ENCODE results near the gene MICAL3. TPM values are rescaled to one million over a fixed set of nuclear protein-coding genes. Genes with fewer than 3 reads are reported as not detected.
"Not testable (repeated sequence)": the region's sequence is repeated elsewhere in the genome, so short reads cannot be mapped to it uniquely, and the experiment has no call there.

The MICAL3 gene
- polyA plus RNA-seq, 1 donor, result 54.3 TPM

DNA sequence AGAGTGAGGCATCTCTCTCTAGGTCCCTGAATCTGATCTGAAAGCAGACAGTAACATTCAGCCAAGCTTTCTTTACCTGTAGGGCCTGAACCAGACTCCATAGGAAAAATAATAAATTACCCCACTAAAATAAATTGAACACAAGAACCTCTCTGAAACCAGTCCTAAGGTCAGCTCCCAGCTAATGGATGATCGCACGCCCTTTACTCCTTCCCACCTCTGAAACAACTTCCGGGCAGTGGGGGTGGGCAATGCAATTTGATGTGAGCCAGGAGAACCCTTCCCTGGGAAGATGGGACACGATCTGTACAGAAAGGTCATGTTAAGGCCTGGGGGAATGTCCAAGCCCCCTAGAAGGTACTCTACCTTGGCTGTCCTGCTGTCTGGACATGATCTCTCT lies 71.2 kb downstream of the MICAL3 start:
- no peak for DNase-seq

DNA sequence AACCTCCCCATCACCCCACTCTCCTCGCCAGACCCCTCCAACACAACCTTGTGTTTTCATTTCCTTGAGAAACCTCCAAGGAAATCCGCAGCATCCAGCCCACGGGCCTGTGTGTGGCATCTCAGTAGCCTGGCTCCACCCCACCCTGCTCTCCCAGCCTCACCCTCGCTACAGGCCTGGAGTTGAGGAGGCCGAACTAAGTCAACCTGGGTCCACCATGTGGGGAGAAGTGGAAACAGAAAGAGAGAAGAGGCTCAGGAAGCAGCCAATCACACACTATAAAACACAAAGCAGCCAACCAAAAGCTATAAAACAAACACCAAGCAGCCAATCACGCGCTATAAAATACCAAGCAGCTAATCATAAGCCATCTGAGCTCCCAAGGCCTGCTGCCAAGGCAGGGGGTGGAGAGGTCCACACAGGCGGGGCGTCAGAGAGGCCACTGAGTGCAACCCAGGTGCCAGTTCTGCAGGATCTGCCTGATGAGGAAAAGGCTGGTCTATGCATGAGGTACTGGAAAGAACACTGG lies 72.0 kb downstream of the MICAL3 start:
- DNase-seq, result no peak

DNA sequence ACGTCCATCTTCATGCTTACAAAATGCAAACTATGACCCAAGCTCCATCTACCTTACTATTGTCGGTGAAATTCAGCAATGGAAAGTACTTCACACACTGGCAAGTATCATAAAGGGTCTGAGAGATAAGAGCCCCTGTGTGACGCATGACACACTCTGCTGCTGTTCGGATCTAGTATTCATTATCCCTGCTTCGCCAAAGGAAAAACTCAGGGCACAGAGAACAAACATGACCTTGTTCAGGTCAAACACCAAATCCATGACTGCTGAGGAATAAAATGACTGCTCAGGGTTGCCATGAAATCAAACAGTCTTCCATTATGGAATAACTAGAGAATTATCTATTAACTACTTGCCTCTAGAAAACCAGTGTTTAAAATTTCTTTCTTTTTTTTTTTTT lies 73.0 kb downstream of the MICAL3 start:
- no peak for DNase-seq

DNA sequence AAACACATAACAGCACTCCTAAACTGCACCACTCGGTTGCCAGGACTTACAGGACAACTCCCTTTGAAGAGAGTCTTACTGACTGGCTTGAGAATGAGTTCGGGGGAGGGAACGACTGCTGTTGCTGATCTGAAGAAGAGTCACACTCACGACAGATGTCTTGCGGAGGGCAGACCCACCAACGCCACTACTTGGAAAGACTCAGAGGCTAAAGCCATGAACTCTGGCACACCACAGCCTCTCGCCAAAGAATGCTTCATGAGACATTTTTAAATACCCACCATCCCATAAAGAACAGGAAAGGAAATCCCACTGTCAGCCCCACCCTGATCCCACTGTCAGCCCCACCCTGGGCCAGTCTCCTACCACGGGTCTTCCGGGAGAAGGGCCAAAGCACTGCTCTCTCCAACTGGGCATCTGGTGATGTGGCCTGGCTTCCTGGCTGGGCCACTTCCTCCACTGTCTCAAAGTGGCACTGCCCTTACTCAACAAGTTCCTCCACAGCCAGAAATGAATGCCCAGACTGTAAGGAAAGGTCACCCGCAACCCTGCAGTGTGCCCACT lies 73.6 kb downstream of the MICAL3 start:
- no peak for DNase-seq

DNA sequence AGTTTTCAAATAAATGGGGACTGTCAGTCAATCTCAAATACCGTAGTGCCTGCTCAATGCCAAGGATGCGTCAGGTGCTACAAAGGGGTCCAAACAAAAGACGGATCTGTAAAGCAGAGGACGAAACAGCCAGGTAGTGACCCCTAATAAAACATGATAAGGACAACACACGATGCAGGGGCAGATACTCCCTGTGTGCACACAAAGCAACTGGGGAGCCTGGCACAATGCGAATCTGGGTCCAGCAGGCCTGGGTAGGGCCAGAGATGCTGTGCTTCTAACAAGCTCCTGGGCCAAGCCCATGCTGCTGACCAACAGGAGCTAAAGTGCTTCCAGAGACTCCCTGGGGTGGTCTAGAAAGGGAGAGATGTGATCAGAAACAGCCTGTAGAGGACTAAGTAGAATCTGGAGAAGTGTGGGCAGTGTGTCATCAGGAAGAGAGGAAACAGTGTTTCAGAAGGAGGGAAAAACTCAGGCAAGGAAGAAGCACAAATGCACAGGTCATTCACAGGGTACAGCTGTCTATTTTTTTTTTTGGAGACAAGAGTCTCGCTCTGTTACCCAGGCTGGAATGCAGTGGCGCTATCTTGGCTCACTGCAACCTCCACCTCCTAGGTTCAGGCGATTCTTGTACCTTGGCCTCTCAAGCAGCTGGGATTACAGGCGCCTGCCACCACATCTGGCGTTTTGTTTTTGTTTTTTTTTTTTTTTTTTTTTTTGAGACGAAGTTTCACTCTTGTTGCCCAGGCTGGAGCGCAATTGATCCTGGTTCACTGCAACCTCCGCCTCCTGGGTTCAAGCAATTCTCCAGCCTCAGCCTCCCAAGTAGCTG lies 74.5 kb downstream of the MICAL3 start:
- DNase-seq, result no peak

DNA sequence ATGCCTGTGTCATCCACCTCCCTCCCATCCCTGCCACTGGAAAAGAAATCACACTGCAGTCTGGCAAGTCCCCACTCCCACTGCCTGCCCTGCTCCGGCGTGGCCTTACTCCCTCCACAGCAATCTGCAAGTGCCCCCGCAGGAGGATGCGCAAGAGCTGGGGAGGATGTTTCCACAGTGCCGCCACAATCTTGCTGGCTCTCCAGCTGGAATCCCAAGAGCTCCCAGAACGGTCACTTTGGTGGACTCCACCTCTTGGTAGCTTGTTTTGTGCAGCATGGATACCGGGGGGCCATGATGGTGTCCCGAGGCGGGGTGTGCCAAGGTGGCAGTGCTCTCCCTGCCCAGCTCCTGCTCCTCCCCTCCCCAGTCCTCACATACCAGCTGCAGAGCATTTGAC lies 76.3 kb downstream of the MICAL3 start:
- no peak for DNase-seq

DNA sequence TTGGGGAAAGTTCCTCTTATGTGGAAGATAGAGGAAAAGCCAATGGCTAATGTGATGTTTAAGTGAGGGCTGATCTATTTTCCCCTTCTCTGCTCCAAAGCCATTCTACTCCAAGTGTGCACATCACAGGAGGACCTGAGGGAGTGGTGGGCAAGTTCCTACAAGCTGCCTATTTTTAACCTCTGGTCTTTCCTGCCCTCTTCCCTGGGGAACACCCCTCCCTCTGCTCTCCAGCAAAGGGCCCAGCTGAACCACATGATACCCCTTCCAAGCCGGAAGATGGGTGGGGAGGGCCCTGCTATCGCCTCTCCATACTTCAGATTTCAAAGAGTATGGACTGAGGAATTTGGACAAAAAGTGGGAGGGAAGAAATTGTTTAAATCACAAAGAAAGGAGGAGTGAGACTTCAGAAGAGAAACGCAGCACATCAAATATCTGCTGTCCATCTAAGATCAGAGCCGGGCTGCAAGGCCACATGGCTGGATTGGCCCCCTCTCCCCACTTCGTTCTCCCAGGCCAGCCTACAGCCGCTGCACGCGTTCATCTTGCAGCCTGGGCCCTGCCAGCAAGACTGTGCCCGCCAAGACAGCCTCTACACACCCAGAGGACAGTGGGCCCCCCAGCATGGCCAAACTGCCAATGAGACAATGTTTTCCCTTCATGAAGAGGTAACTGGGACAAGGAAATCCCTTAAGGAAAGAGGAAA lies 77.5 kb downstream of the MICAL3 start:
- no peak for DNase-seq

DNA sequence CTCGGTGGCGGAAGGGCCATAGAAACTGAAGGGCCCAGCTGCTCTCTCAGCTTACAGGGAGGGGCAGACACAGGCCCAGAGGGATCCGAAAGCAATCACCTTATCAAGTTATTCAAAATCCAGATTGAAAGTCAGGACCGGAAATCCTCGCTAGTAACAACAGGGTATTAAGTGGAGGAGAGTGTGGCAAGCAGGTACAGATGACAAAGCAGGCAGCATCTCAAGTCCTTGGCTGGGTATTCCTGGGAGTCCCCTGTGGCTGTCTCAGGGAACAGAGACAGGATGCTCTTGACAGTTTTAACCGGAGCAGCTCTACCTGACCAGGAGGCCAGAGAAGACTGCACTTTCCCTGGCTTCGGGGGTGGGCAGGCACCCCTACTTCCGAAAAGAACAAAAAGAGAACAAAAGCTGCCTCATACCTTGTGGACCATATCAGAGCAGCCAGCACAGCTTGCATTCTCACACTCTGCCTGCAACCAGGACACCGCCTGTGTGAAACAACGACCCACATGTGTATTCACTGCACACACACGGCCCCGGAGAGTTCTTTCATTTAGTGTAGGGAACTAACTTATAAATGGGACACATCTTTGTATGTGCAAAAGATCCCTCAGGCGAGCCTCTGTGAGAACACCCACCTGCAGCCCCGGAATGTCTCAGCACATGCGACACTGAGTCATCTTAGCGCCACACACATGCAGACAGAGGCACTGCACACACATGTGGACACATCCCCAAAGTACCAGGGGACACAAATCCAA lies 78.3 kb downstream of the MICAL3 start:
- no peak for DNase-seq

DNA sequence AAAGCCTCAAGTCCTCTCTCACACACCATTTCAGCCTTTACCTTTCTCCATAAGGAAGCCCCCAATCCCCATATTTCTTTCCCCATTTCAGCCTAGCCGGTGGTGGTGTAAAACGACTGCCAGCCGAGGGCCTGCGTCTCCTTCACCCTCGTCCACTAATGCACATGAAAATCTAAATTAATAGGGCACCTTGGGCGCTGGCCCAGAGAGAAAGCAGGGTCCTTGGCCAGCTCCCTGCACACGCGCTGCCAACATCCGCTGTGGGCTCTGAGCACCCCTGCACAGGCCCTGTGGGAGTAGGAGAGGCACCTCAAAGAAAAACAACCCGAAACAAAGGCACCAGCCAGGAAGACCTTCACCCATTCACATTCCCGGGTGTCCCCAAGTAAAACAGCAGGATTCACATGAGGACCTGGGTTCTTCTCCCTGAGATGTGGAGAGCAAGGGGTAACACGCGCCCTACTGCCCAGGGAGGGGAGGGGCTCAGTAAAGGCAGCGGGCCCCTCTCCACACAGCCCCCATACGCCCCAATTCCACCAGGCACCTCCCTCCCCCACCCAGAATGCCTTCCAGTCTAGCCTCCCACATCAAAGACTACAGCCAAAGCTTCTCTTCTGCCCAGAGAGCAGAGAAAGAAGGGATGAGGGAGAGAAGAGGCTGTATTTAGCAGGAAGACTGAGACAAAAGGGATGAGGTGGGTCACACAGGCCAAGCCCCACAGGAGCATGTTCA lies 79.0 kb downstream of the MICAL3 start:
- no peak for DNase-seq

DNA sequence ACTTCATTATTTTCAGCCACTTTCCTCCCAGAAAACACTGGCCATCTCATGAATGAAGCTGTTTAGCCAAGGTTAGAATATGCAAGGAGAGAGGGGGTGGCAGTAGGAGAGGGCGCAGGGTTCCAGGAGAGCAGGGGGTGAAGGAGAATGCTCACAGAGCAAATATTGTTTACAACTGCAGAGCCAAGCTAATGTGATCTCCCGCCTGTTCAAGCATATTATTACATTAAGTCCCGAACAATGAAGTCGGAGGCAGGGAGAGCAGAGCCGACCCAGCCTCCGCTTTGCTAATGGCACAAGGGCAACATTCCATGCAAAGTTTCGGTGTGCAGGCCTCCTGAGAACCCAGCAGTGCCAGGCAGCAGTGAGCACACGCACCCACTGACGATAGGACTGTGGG lies 80.1 kb downstream of the MICAL3 start:
- no peak for DNase-seq

DNA sequence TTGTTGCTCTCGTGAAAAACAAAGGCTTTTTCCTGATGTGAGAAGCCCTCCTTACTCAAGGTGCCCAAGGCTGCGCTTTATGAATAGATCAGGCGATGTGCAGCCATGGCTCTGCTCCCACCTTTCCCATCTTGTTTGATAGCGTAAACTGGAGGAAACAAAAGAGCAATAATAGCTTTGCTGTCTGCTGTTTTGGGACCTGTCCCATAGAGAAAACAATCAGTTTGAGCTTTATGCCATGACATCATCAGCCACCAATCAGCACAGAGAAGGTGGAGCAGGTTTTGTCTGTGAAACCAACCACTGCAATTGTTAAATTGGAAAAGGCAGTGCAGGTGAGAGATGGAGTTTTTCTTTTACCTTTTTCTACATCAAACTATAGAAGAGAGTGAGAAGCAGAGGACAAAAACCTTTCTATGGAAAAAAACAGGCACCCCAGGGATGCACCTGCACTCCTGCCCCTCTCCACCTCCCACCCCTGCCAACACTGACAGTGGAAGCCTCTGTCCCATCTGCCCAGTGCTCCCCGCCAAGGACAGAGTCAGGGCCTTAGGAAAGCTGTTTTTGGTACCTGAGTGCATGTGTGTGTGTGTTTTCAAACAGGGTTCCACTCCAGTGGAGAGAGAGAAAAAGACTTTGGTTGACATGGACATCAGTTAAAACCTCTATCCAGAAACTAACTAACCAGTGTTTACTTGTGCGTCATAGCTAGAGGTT lies 80.7 kb downstream of the MICAL3 start:
- DNase-seq, result no peak

DNA sequence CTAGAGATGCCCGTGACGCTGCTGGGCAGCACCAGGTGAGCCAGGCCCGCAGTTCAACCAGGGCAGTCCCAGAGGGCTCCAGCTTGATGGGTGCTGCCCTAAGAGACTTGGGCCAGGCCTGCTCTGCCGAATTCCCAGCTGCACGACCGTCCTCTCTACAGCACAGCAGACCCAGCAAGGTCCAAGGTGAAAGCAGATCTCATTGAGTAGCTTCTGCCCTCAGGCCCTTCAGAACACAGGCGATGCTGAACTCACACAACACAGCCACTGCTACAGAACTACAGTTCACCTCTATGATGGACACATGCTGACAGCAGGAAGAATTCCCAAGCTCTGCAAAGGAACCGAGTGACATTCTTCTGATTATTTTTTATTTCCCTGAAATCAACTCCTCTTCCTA lies 81.6 kb downstream of the MICAL3 start:
- DNase-seq, result no peak

DNA sequence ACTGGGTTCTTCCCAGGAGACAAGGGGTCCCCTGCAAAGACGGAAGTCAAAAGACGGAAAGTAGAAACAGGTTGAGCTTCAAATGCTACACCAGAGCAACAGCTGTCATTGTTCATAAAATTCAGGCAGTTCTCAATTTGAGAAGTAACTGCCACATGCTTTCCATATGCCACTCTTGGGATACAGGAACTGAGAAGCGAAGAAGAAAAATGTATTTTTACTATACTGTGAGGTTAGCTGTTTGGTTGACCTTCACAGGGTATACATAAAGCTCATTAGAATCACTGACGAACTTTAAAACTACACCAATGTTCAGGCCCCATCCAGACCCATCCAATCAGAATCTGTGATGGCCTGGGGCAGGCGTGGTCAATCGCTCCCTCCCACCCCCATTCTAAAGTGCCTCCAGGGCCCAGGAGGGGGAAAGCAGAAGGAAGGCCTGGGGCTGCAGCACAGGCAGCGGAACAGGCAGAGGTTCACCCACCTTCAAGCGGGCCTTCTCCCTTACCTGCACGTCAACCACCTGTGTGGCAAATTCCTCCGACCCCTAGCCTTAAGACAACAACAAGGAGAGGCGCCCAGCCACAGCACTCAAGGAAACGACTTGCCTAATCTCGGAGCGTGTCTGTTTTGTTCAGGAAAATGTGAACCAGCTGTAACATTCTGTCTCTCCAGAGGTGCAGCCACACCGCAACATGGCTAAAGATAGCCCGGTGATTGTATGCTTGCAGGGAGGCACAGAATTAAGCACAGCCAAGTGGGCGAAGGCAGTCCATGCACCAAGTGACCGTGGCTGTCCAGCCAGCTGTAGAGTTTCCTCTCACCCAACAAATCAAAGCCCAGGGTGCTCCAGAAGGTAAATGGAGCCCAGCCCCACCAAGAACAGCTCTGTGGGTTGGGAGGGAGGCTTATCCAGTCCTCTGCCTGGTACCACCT lies 82.6 kb downstream of the MICAL3 start:
- DNase-seq, result no peak

DNA sequence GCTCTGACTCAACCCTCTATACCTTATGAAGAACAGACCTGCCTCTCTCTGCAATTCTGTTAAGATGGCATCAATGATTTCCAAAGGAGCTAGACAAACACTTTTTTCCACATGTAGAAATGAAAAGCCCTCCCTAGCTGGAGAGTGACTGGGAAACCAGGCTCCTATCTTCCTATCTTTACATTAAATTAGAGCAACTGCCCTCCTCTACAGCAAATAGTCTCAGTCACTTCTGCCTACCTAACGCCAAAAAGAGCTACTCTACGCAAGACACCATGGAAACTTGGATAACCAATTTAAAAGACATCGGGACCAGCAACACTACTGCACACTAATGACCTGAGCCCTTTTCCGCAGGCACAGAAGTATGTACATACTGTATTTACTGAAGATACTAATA lies 84.8 kb downstream of the MICAL3 start:
- DNase-seq, result no peak

DNA sequence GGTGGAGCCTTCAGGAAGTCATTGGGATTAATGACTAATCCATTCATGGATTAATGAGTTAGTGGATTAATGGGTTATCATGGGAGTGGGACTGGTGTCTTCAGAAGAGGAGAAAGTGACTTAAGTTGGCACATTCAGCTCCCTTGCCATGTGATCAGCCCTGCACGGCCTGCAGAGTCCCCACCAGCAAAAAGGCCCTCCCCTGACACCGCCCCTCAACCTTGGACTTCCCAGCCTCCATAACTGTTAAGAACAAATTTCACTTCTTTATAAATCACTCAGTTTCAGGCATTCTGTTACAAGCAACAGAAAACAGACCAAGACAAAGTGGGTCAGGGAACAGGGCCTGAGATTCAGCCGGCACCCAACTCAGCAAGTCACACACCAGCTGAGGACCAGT lies 85.3 kb downstream of the MICAL3 start:
- DNase-seq, result no peak

DNA sequence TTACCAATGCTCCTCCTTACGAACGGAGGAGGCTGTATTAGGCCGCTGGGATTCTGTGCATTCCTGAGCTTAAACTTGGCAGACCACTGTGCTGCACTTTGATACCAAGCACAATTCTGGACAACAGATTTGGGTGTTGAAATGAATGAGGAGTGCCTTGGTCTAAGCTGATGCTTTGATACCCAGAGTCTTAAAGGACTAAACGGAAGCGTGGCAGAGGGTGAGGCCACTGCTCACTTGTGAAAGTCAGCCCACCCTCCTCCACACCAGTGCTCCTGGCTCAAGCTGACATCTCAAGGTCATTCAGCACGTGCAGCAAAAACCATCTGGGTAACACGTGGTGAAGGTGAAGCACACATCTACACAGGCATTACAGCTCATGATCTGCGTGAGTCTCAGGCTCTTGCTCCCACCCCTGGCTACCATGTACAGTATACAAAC lies 85.9 kb downstream of the MICAL3 start:
- no peak for DNase-seq

DNA sequence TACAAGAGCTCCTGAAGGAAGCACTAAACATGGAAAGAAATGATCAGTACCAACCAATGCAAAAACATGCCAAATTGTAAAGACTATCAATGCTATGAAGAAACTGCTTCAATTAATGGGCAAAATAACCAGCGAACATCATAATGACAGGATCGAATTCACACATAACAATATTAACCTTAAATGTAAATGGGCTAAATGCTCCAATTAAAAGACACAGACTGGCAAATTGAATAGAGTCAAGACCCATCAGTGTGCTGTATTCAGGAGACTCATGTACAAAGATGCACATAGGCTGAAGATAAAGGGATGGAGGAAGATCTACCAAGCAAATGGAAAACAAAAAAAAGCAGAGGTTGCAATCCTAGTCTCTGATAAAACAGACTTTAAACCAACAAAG lies 91.9 kb downstream of the MICAL3 start:
- DNase-seq, result not testable (repeated sequence)

DNA sequence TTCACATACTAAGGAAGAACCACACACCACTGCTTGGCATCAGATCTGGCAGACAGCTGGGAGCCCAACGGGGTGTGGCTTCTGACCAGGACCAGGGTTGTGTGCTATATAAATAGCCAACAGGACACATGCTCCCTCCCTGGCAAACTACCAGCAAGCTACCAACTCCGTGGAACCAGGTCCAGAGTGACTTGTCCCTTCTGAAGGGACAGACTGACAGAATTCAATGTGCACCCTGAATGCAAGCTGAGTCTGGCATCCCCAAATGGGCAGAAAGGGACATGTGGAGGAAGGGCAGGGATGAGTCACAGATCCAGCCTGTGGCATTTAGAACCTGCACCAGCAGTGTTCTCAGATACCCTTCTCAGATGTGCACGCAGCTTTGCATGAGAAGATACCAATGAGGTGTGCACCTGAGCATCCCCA lies 92.9 kb downstream of the MICAL3 start:
- no peak for DNase-seq

DNA sequence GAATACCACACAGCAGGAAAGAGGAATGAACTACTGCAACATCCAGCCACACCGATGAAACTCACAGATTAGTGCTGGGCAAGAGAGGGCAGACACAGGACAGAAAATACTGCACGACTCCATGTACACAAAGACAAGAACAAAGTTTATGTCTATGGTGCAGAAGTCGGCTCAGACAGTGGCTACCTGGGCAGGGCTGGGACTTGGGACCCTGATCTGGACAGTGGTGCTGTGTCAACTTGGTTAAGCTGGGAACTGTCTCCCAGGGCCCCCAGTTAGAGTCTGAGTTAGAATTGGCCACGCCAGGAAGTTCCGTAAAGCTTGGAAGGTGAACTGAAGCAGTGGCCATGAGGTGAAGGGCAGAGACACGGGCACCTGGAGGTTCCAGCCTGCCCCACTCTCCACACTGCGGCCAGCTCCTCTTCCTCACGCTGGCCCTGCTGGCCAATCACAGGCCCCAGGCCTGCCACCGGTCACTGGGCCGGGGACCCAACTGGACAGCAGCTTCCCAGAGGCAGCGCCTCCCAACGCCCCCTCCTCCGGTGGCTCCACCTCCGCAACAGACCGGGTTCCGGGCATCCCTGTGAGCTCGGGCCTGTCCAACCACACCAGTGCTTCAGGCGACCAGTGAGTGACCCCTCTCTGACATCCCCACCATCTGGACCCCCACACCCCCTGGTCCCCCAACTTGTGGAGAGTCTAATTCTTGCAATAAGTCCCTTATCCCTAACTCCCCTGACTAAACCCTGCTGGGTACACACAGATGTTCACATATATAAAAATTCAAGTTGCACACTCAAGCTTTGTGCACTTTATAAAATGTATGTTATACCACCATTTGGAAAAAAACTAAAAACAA lies 93.7 kb downstream of the MICAL3 start:
- no peak for DNase-seq
